Measurements from ENCODE around the gene ZNF385B. TPM values are rescaled to one million over a fixed set of nuclear protein-coding genes. Genes with fewer than 3 reads are reported as not detected.
A peak's percentile ranks its signal among the peaks of the same experiment; 100 is the strongest.

The ZNF385B gene
- 0.29 and 1.1 TPM in 2 replicates for total RNA-seq

GRCh38 chr2:179861416-179862067 lies at the start of gene ZNF385B:
Gene ZNF385B, minus strand, starts transcription at chr2:179861612.
- no peaks in the 10 kb centered on the region for H4K20me1 ChIP-seq (ENCODE audit: insufficient read depth, low read length)
- peak within 1 kb of the TSS; percentile 62 for H2AFZ ChIP-seq (ENCODE audit: low read length)
- peak within 1 kb of the TSS; percentile 70 for H3K4me3 ChIP-seq (ENCODE audit: insufficient read depth, low read length)
- H3K79me2 ChIP-seq (ENCODE audit: insufficient read depth, low read length), result no peaks in the 10 kb centered on the region
- TF ChIP-seq, protein P1, sequence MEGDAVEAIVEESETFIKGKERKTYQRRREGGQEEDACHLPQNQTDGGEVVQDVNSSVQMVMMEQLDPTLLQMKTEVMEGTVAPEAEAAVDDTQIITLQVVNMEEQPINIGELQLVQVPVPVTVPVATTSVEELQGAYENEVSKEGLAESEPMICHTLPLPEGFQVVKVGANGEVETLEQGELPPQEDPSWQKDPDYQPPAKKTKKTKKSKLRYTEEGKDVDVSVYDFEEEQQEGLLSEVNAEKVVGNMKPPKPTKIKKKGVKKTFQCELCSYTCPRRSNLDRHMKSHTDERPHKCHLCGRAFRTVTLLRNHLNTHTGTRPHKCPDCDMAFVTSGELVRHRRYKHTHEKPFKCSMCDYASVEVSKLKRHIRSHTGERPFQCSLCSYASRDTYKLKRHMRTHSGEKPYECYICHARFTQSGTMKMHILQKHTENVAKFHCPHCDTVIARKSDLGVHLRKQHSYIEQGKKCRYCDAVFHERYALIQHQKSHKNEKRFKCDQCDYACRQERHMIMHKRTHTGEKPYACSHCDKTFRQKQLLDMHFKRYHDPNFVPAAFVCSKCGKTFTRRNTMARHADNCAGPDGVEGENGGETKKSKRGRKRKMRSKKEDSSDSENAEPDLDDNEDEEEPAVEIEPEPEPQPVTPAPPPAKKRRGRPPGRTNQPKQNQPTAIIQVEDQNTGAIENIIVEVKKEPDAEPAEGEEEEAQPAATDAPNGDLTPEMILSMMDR (IDR thresholded peaks at IDR 0.05; ENCODE audit: extremely low read depth, low read depth, low read length), result no peak
- no peaks in the 10 kb centered on the region for H3K9me3 ChIP-seq (ENCODE audit: low read depth, low read length)
- H3K27ac ChIP-seq (ENCODE audit: low read depth, low read length), result no peak within 1 kb of the TSS
- H3K27me3 ChIP-seq (ENCODE audit: insufficient read depth, low read length), result peaks cover 92% of the 10 kb centered on the region
- H3K36me3 ChIP-seq (ENCODE audit: insufficient read depth, low read length), result no peaks in the 10 kb centered on the region
- peak; percentile 69 for DNase-seq (ENCODE audit: insufficient read length, low spot score, missing footprints)
- peaks cover 13% of the 10 kb centered on the region for H3K4me1 ChIP-seq (ENCODE audit: insufficient read depth, low read length)
- H3K4me2 ChIP-seq (ENCODE audit: insufficient read depth, low read length), result peak within 1 kb of the TSS; percentile 90

DNA sequence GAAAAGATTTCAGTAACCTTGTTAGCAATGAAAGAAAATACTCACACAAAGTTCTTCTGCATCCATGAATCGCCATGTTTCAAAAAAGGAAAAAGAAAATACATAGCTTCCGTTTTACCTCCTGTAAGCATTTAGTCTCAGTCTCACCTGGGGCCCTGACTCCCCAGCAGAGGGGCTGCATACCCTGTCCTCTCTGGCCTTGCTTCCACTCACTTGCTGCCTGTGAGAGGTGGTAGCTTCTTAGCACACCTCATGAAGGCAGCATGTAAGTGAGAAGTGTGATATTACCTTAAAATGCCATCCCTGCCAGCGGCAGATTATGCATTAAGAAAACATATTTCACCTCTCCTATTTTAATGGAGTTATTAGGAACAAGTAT lies 49.3 kb upstream of the ZNF385B start:
- Histone ChIP-seq H2AFZ (ENCODE audit: low read length) (no peak overlapping the region), H3K9me3 (ENCODE audit: low read depth, low read length) (no peaks in the 10 kb centered on the region), H3K4me1 (ENCODE audit: insufficient read depth, low read length) (no peaks in the 10 kb centered on the region), H3K4me2 (ENCODE audit: insufficient read depth, low read length) (no peak overlapping the region), H3K36me3 (ENCODE audit: insufficient read depth, low read length) (no peaks in the 10 kb centered on the region), H3K4me3 (ENCODE audit: insufficient read depth, low read length) (no peak overlapping the region), H4K20me1 (ENCODE audit: insufficient read depth, low read length) (no peaks in the 10 kb centered on the region), H3K27me3 (ENCODE audit: insufficient read depth, low read length) (peaks cover 6% of the 10 kb centered on the region), H3K79me2 (ENCODE audit: insufficient read depth, low read length) (no peaks in the 10 kb centered on the region), H3K27ac (ENCODE audit: low read depth, low read length) (no peak overlapping the region)
- TF ChIP-seq, protein P1 (IDR thresholded peaks at IDR 0.05; ENCODE audit: extremely low read depth, low read depth, low read length), result no peak
- DNase-seq (ENCODE audit: insufficient read length, low spot score, missing footprints), result no peak

DNA sequence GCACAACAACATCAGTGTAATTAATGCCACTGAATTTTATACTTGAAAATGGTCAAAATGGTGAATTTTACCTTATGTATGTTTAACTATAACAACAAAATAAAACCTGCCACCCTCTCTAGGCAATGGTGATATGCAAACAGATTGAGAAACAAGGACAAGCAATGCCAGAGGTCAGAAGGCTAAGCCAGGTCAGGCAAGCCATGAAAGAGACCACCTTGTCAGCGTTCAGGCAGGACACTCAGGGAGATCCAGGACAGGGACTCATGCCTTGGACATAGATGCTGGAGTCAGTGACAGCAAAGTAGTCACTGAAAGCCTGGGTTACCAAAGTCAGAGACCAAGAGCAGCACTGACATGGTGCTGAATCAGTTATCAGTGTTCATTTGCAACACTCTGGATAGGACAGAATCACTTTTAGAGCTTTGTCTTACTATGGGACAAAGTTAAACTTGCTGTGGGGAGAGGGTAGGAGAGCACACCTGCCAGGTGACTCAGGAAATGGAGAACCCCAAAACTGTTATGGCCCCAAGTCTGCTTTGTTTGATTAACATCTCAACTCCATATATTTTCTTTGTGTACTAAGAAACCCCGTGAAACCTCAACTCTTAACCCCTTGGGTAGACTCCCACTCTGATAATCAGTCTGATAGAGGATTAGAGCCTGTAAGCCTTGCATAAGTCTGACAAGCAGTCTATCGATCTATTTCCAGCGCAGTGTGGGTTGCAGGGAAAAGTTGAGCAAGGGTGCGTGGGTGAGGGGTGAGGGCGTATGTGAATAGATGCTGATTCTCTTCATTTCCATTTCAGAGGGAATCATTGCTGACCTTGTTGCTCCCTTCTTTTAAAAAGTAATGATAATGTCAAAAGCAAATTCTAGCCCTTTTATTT lies 48.7 kb upstream of the ZNF385B start:
- TF ChIP-seq, protein P1 (IDR thresholded peaks at IDR 0.05; ENCODE audit: extremely low read depth, low read depth, low read length), result no peak
- H3K4me3 ChIP-seq (ENCODE audit: insufficient read depth, low read length), result no peak overlapping the region

GRCh38 chr2:179900655-179901054 lies 39.2 kb upstream of the ZNF385B start:
- Histone ChIP-seq H3K27me3 (ENCODE audit: insufficient read depth, low read length) (peaks cover 2% of the 10 kb centered on the region), H3K4me3 (ENCODE audit: insufficient read depth, low read length) (no peak overlapping the region), H2AFZ (ENCODE audit: low read length) (no peak overlapping the region), H3K79me2 (ENCODE audit: insufficient read depth, low read length) (no peaks in the 10 kb centered on the region), H3K36me3 (ENCODE audit: insufficient read depth, low read length) (no peaks in the 10 kb centered on the region), H3K27ac (ENCODE audit: low read depth, low read length) (no peak overlapping the region), H3K4me1 (ENCODE audit: insufficient read depth, low read length) (no peaks in the 10 kb centered on the region), H3K4me2 (ENCODE audit: insufficient read depth, low read length) (no peak overlapping the region), H3K9me3 (ENCODE audit: low read depth, low read length) (no peaks in the 10 kb centered on the region), H4K20me1 (ENCODE audit: insufficient read depth, low read length) (no peaks in the 10 kb centered on the region)
- TF ChIP-seq, protein P1 (IDR thresholded peaks at IDR 0.05; ENCODE audit: extremely low read depth, low read depth, low read length), result no peak
- DNase-seq (ENCODE audit: insufficient read length, low spot score, missing footprints), result no peak

More for the DNA sequence above, 48.7 kb upstream of the ZNF385B start:
- Histone ChIP-seq H2AFZ (ENCODE audit: low read length) (no peak overlapping the region), H4K20me1 (ENCODE audit: insufficient read depth, low read length) (no peaks in the 10 kb centered on the region), H3K4me1 (ENCODE audit: insufficient read depth, low read length) (no peaks in the 10 kb centered on the region), H3K36me3 (ENCODE audit: insufficient read depth, low read length) (no peaks in the 10 kb centered on the region), H3K4me2 (ENCODE audit: insufficient read depth, low read length) (no peak overlapping the region), H3K27me3 (ENCODE audit: insufficient read depth, low read length) (peaks cover 8% of the 10 kb centered on the region), H3K79me2 (ENCODE audit: insufficient read depth, low read length) (no peaks in the 10 kb centered on the region), H3K27ac (ENCODE audit: low read depth, low read length) (no peak overlapping the region), H3K9me3 (ENCODE audit: low read depth, low read length) (no peaks in the 10 kb centered on the region)
- no peak for DNase-seq (ENCODE audit: insufficient read length, low spot score, missing footprints)

All from osteoblast (primary cell).